Endodermal cell (in vitro differentiated cells): ENCODE results near the gene OR11A1. TPM values are rescaled to one million over a fixed set of nuclear protein-coding genes. Genes with fewer than 3 reads are reported as not detected.

Experiments used
- DNase-seq: peaks from one replicate; pipeline ENCODE4 v3.0.0-alpha.2; 2017
- H3K27ac ChIP-seq: 2 replicates; pipeline ENCODE4 v1.5.1; 2013; ENCODE audit warnings: mild to moderate bottlenecking, low read depth, low read length, moderate library complexity
- H3K27me3 ChIP-seq: 2 replicates; pipeline ENCODE4 v1.6.1; 2013; ENCODE audit warnings: mild to moderate bottlenecking, low read length, moderate library complexity; ENCODE audit not compliant: insufficient read depth, control insufficient read depth, poor library complexity, severe bottlenecking
- H3K36me3 ChIP-seq: 2 replicates; pipeline ENCODE4 v1.7.0; 2013; ENCODE audit warnings: mild to moderate bottlenecking, low read length, moderate library complexity; ENCODE audit not compliant: control insufficient read depth, insufficient read depth
- H3K4me1 ChIP-seq: one replicate; pipeline ENCODE4 v1.7.0; 2013; ENCODE audit warnings: low read length; ENCODE audit not compliant: control insufficient read depth, insufficient read depth
- H3K4me3 ChIP-seq: 2 replicates; pipeline ENCODE4 v1.5.1; 2013; ENCODE audit warnings: mild to moderate bottlenecking, low read length, moderate library complexity
- H3K9ac ChIP-seq: 2 replicates; pipeline ENCODE4 v1.6.1; 2013; ENCODE audit warnings: mild to moderate bottlenecking, low read length, moderate library complexity; ENCODE audit not compliant: poor library complexity, severe bottlenecking; ENCODE audit errors: extremely low read depth
- H3K9me3 ChIP-seq: 2 replicates; pipeline ENCODE4 v1.6.1; 2013; ENCODE audit warnings: mild to moderate bottlenecking, low read length, moderate library complexity; ENCODE audit not compliant: control insufficient read depth
- H3K27ac Mint-ChIP-seq: 2 replicates; pipeline ENCODE4 v1.8.0; 2020; ENCODE audit warnings: mixed read lengths
- H3K27me3 Mint-ChIP-seq: 2 replicates; pipeline ENCODE4 v1.8.0; 2021; ENCODE audit warnings: mild to moderate bottlenecking, mixed read lengths; ENCODE audit not compliant: insufficient read depth
- H3K36me3 Mint-ChIP-seq: 2 replicates; pipeline ENCODE4 v1.8.0; 2020; ENCODE audit warnings: low read depth, mixed read lengths
- H3K4me1 Mint-ChIP-seq: 2 replicates; pipeline ENCODE4 v1.8.0; 2020; ENCODE audit warnings: mixed read lengths
- H3K4me3 Mint-ChIP-seq: 2 replicates; pipeline ENCODE4 v1.8.0; 2020; ENCODE audit warnings: mild to moderate bottlenecking, moderate library complexity, mixed read lengths
- H3K9me3 Mint-ChIP-seq: 2 replicates; pipeline ENCODE4 v1.8.0; 2020; ENCODE audit warnings: mild to moderate bottlenecking, mixed read lengths
- WGBS, 2 experiments: methylation state at CpG; one replicate each; pipeline versions ENCODE4 v1.1.5 to v1.1.7; 2013; ENCODE audit warnings: missing lambda C conversion rate in 2 of 2, mixed read lengths in 1 of 2; ENCODE audit not compliant: insufficient coverage in 1 of 2, insufficient read length in 1 of 2; 5-methylcytosine and 5-hydroxymethylcytosine counted together
- total RNA-seq, 2 donors: library from RNA; stranded (reverse); fragmentation: NEBNext Ultra II Directional in 1 of 2; extraction: Animal tissue kit (Norgen Biotek cat#: 25700) in 1 of 2; gene quantifications; 2 replicates in 1 of 2; 3 replicates in 1 of 2; pipeline ENCODE4 v1.2.1, GENCODE V29; 2021
- TF ChIP-seq, protein P1 (sequence below): fragments of 200-600 bp; sonication (generic); conservative IDR thresholded peaks from 2 replicates; pipeline ENCODE4 v1.5.0; 2021; ENCODE audit warnings: antibody characterized with exemption, mild to moderate bottlenecking

Gene OR11A1
- total RNA-seq, 2 donors from 2014 or later: not detected

DNA sequence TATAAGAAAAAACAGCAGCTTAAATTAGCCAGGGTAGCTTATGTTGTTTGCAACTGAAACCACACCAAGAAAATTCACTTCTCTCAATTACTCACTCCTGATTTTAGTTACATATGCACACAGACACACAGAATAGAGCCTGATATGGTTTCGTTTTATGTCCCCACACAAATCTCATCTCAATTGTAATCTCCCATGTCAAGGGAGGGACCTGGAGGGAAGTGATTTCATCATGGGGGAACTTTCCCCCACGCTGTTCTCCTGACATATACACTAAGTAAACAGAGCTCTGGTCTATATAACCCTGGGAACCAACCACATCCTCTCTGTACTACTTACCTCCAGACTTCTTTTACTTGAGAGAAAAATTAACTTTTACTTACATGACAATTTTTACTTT lies 32.3 kb downstream of the OR11A1 start:
- no peak for DNase-seq
- 91% methylated on average over 2 of the region's 2 CpGs; no CpG with 5 or more reads in 1 of the 2 experiments for WGBS, 2 experiments
- Mint-ChIP-seq H3K4me1 (no peaks in the 10 kb centered on the region), H3K27ac (no peak overlapping the region), H3K27me3 (no peaks in the 10 kb centered on the region), H3K4me3 (no peak overlapping the region), H3K36me3 (no peaks in the 10 kb centered on the region), H3K9me3 (no peaks in the 10 kb centered on the region)
- Histone ChIP-seq H3K36me3 (no peaks in the 10 kb centered on the region), H3K4me3 (no peak overlapping the region), H3K27me3 (no peaks in the 10 kb centered on the region), H3K27ac (no peak overlapping the region), H3K9ac (no peak overlapping the region), H3K4me1 (no peaks in the 10 kb centered on the region), H3K9me3 (no peaks in the 10 kb centered on the region)
- TF ChIP-seq, protein P1, sequence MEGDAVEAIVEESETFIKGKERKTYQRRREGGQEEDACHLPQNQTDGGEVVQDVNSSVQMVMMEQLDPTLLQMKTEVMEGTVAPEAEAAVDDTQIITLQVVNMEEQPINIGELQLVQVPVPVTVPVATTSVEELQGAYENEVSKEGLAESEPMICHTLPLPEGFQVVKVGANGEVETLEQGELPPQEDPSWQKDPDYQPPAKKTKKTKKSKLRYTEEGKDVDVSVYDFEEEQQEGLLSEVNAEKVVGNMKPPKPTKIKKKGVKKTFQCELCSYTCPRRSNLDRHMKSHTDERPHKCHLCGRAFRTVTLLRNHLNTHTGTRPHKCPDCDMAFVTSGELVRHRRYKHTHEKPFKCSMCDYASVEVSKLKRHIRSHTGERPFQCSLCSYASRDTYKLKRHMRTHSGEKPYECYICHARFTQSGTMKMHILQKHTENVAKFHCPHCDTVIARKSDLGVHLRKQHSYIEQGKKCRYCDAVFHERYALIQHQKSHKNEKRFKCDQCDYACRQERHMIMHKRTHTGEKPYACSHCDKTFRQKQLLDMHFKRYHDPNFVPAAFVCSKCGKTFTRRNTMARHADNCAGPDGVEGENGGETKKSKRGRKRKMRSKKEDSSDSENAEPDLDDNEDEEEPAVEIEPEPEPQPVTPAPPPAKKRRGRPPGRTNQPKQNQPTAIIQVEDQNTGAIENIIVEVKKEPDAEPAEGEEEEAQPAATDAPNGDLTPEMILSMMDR: no peak

DNA sequence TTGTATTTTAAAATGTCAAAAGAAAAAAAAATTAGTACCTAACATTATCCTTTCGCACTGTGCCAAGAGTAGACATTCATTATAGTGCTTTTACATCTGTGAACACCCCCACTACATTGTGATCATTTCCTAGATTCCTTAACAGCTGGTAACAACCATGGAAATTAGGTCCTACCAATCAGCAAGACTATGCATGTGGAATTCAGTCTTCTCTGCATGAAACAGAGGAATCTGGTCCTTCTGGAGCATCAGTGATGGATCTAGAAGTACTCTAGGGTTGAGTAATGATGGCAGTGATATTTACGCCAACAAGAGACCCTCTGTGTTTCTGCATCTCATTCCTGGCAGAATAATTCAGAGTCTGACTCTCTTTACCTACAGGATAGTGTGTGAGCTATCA lies 32.7 kb downstream of the OR11A1 start:
- Histone ChIP-seq H3K9ac (no peak overlapping the region), H3K27me3 (no peaks in the 10 kb centered on the region), H3K4me3 (no peak overlapping the region), H3K36me3 (no peaks in the 10 kb centered on the region), H3K9me3 (no peaks in the 10 kb centered on the region), H3K4me1 (no peaks in the 10 kb centered on the region), H3K27ac (no peak overlapping the region)
- H3K36me3 Mint-ChIP-seq: no peaks in the 10 kb centered on the region
- H3K4me3 Mint-ChIP-seq: no peak overlapping the region
- TF ChIP-seq, protein P1: no peak
- DNase-seq: no peak
- no peak overlapping the region for H3K27ac Mint-ChIP-seq
- WGBS, 2 experiments: 90 to 97% methylated on average over 2 of the region's 2 CpGs
- H3K27me3 Mint-ChIP-seq: no peaks in the 10 kb centered on the region
- H3K4me1 Mint-ChIP-seq: no peaks in the 10 kb centered on the region
- no peaks in the 10 kb centered on the region for H3K9me3 Mint-ChIP-seq

DNA sequence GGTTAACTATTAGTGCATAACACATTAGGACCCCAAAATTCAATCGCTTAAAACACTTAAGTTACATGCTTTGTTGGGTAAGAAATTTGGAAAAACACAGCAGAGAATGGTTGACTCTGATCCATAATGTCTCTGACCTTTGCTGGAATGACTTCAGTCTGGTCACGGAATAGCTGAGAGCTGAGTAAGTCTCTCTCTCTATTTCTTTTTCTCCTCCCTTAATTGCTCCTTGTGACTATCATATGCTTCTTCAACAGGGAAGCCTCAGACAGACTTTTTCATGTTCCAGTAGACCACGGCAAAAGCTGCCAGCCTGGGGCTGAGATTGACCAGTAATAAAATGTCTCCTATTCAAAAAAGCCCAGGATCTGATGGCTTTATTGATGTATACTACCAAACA lies 37.4 kb downstream of the OR11A1 start:
- Mint-ChIP-seq H3K4me1 (no peaks in the 10 kb centered on the region), H3K4me3 (no peak overlapping the region), H3K27me3 (no peaks in the 10 kb centered on the region), H3K27ac (no peak overlapping the region), H3K36me3 (no peaks in the 10 kb centered on the region), H3K9me3 (no peaks in the 10 kb centered on the region)
- TF ChIP-seq, protein P1: no peak
- no peak for DNase-seq
- H3K9me3 ChIP-seq: no peaks in the 10 kb centered on the region
- no peaks in the 10 kb centered on the region for H3K4me1 ChIP-seq
- H3K4me3 ChIP-seq: no peak overlapping the region
- no peak overlapping the region for H3K27ac ChIP-seq
- no peaks in the 10 kb centered on the region for H3K27me3 ChIP-seq
- H3K9ac ChIP-seq: no peak overlapping the region
- WGBS, 2 experiments: 88 to 92% methylated on average over 2 to 3 of the region's 3 CpGs
- H3K36me3 ChIP-seq: no peaks in the 10 kb centered on the region
